ENCODE results near the gene PNLIPRP3.
"Not testable (repeated sequence)": the region's sequence is repeated elsewhere in the genome, so short reads cannot be mapped to it uniquely, and the experiment has no call there.

PNLIPRP3 gene

DNA sequence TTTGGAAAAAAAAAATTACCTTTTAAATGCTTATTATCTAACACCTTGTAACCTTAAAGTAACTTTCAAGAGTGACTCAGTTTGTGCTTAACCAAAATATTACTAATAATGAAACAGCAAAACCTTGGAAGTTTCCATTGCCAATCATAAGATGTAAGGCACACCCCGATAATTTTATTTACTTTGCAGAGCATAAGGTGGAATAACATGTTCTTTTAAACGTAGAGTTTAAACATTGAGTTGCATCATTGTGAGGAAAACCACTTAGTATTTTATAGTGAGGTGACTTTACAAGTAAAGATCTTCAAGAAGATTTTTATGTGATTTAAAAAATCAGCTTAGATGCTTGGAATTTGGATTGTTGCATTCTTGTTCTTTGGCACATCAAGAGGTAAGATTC is at the start of gene PNLIPRP3:
Gene PNLIPRP3, plus strand, starts transcription at position 177 of the 400 bp plus-strand sequence. Its CDS starts 166 bp downstream, at position 343.
- DNase-seq = no peak

GRCh38 chr10:116382290-116382689 is 45.4 kb upstream of the PNLIPRP3 start:
- DNase-seq = no peak

DNA sequence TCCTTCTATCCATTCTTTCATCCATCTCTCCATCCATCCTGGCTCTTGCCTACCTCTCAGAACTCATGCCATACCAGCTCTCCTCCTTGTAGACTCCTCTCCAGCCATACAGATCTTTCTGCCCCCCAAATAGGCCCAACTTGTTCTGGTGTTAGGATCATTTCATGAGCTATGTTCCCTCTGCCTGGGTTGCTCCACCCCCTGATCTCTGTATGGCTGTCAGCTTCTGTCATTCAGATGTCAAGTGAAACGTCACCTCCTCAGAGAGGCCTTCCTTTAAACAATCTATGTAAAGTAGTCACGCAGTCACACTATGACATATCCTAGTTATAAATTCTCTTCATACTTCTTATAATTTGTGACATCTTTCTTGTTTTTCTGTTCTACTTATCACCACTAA is 42.3 kb upstream of the PNLIPRP3 start:
- DNase-seq = no peak

- no peak for DNase-seq
These were observed 41.4 kb upstream of the PNLIPRP3 start for GRCh38 chr10:116385994-116386809.

DNA sequence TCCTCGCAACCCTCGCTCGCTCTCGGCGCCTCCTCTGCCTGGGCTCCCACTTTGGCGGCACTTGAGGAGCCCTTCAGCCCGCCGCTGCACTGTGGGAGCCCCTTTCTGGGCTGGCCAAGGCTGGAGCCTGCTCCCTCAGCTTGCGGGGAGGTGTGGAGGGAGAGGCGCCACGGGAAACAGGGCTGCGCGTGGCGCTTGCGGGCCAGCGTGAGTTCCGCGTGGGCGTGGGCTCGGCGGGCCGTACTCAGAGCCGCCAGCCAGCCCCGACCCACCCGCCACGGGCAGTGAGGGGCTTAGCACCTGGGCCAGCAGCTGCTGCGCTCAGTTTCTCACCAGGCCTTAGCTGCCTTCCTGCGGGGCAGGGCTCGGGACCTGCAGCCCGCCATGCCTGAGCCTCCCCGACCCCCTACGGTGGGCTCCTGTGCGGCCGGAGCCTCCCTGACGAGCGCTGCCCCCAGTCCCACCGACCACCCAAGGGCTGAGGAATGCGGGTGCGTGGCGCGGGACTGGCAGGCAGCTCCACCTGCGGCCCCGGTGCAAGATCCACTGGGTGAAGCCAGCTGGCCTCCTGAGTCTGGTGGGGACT is 34.3 kb upstream of the PNLIPRP3 start:
- not testable (repeated sequence) for DNase-seq

DNA sequence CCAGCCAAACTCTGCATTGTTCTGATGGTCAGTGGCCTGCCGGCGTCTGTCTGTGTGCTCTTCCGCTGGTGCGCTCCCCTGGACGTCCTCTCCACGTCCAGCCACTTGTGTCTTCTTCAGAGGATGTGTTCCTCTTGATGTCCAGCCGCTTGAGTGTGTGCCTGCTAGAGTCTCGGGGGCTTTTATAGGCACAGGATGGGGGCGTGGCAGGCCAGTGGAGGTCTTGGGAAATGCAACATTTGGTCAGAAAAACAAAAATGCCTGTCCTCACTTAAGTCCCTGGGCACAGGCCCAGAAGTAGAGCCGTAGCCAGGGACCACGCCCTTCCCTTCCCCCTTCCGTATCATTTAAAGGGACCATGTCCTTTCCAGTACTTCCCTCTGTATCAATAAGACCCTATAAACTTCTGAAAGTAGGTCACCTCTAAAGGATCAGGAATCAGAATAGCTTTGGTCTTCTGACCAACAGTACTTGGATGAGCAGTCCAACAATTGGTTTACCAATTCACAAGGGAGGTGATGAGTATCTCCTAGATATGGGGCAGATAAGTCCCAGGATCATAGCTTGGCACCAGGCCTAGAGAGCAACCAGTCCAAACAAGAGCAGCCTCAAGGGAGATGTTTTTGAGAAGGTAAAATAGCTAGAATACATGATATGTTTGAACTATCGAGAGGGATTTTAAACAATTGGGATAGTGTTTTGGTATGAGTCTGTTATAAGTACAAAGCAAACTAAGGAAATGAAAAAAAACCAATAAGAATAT is 32.2 kb upstream of the PNLIPRP3 start:
- no peak for DNase-seq

DNA sequence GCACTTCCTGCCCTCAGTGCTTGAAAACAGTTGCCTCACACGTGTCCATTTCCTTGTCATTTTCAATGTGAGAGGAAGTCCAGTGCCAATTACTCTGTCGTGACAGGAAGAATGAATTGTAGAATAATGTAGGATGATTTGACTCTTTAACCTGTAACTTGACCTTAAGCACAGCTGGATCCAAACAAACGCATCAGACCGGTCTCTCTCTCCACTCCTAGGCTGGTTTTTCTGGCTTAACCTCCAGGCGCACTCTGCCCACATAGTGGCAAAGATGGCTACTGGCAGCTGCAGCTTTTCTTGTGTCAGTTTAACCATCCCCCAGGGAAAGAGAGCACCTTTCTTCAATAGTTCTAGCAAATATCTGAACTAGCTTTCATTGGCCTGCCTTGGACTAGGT is 29.4 kb upstream of the PNLIPRP3 start:
- no peak for DNase-seq

DNA sequence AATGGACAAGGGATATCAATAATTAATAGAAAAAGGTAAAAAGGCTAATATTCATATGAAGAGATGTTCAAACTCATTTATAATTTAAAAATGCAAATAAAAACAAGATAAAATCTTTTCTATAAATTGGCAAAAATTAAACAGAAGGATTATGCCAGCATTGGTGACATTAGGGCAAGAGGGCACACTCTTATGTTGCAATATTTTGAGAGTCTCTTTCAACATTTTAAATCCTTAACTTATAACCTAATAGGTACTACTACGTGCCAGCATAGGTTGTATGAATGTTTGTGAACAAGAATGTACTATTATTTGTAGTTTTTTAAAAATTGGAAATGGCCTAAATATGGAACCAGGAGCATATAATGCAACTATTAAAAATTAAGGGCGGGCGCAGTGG is 24.8 kb upstream of the PNLIPRP3 start:
- no peak for DNase-seq

DNA sequence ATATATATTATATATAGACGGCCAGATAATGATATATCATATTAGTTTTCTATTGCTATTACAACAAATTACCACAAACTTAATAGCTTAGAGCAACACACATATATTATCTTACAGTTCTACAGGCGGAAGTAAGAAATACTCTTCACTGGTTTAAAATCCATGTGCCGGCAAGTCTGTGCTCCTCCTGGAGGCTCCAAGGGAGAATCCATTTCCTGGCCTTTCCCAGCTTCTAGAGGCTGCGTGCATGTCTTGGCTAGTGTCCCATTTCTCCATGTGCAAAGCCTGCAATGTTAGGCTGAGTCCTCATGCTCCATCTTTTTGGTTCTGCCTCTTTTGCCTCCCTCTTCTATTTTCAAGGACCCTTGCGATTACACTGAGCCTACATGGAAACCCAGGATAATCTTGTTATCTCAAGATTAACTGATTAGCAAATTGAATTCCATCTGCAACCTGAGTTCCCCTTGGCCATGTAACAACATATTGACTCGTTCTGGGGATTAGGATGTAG is 23.9 kb upstream of the PNLIPRP3 start:
- DNase-seq = no peak

- no peak for DNase-seq
These were observed 18.9 kb upstream of the PNLIPRP3 start for GRCh38 chr10:116408719-116409118.

GRCh38 chr10:116410351-116410750 is 17.3 kb upstream of the PNLIPRP3 start:
- DNase-seq = no peak

- no peak for DNase-seq
These were observed 9.8 kb upstream of the PNLIPRP3 start for GRCh38 chr10:116417821-116418220.

GRCh38 chr10:116418389-116418788 is 9.3 kb upstream of the PNLIPRP3 start:
- DNase-seq = no peak

GRCh38 chr10:116421815-116422214 is 5.8 kb upstream of the PNLIPRP3 start:
- DNase-seq = no peak

DNA sequence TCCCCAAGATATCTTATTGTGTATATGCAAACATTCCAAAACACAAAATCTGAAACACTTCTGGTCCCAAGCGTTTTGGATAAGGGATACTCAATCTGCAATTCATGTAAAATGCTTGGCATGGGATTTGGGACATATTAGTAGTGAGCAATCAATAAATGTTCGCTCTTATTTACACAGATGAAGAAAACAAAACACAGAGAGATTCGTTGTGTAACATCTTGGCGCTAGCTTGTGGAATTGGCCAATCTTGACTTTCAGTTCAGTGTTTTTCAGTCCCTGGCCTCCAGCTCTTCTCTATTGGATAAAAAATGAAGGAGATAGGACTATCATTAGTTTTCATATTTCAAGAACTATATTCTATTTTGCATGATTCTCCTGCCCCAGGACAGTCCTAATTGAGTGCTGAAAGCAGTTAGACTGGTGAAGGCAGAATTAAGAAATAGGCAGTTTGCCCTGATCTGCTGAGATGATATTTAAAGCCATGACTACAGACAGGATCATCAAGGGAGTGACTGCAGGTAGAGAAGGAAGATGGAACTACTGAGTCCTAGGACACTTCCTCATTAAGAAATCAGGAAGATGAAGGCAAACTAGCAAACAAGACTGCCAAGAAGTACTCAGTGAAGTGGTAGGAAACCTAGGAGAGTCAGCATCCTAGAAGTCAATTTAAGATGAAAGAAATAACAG is 1.8 kb downstream of the PNLIPRP3 start:
- DNase-seq = no peak

- DNase-seq = no peak
These were observed 2.6 kb downstream of the PNLIPRP3 start for GRCh38 chr10:116430288-116430687.

GRCh38 chr10:116431598-116431997 is 4.0 kb downstream of the PNLIPRP3 start:
- no peak for DNase-seq

DNA sequence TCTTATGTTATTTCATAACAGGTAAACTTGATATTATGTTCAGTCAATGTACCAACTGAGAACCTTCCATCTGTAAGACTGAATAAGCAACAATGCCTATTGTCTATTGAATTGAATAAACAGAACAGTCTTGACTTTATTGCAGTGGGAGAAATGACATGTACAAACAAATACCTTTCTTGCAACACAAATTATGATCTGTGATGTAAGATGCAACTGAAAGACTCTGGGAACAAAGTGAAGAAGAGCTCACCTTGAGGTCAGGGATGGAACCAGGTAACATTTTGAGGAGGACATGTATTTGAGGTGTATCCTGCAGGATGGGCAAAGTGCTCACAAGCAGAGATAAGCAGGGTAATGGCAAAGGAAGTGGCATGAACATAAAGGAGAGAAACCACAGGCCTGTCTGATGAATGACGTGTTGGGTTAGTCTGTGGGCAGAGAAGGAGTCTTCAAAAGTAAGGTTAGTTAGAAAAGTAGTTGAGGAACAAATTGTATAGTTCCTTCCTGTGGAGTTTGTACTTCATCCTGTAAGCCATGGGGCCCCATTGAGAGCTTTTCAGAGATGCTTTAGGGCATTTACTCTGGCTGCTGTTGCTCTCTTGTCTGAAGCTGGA is 9.5 kb downstream of the PNLIPRP3 start:
- DNase-seq = no peak

- DNase-seq = no peak
These were observed 12.8 kb downstream of the PNLIPRP3 start for GRCh38 chr10:116440330-116441030.

DNA sequence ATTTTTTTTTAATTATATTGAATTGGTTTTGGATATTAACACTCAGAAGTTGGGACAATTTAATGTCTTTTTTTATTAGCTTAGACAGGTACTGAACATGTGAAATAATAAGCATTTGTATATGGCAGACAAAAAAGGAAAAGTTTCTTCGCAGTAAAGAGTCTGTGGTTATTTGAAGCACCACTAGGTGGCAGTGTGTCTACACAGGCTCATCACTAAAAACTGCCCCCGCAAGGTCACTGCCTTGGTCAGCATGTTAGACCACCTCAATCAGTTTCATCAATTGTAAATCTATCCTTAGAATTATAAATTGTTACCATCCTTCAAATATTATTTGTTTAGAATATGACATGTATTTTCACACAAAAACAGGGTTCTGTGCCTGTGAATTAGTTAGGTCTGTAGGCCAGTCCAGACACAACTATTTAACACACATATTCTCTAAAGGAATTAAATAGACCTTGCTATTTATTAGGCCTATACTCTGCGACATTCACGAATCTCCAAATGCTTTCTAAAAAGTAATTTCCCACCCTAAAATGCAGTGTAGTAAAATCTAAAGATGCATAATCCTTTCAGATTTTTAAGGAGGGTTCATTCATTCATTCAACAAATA is 17.0 kb downstream of the PNLIPRP3 start:
- DNase-seq = no peak

DNA sequence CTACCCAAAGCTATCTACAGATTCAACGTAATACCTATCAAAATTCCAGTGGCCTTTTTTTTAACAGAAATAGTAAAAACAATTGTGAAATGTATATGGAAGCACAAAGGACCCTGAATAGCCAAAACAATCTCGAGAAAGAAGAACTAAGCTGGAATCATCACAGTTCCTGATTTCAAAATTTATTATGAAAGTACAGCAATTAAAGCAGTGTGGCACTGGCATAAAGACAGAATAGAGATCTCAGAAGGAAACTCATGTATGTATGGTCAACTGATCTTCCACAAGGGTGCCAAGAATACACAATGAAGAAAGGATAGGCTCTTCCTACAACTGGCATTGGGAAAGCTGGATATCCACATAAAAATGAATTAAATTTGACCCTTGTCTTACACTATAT is 23.2 kb downstream of the PNLIPRP3 start:
- DNase-seq = no peak
